Activated CD8-positive, alpha-beta memory T cell treated with anti-CD3 and anti-CD28 coated beads, Interleukin-2, amount 10 ng/mL, durations not matched to agents 7 days and 5 days (primary cell): ENCODE measurements around the gene CTDP1. TPM values are rescaled to one million over a fixed set of nuclear protein-coding genes. Genes with fewer than 3 reads are reported as not detected.

ENCODE experiments used
- ATAC-seq: fragments of 150-1000 bp; cut with Tn5 transposase; one replicate; pipeline ENCODE4 v1.10.0; 2021; ENCODE audit warnings: moderate library complexity
- CTCF ChIA-PET: fragments of 350-600 bp; sonication (Branson Sonifier 250); formaldehyde crosslinking; loops from one replicate; lab custom pipeline; 2021; ENCODE audit warnings: antibody characterized with exemption; lab: Charles Lee
- DNase-seq: peaks from one replicate; pipeline ENCODE4 v3.0.0-alpha.2; 2020
- H3K27ac Mint-ChIP-seq: one replicate; pipeline ENCODE4 v1.8.0; 2021; ENCODE audit warnings: mild to moderate bottlenecking, mixed read lengths
- H3K27me3 Mint-ChIP-seq: one replicate; pipeline ENCODE4 v1.8.0; 2021; ENCODE audit warnings: mixed read lengths
- H3K36me3 Mint-ChIP-seq: one replicate; pipeline ENCODE4 v1.8.0; 2021; ENCODE audit warnings: mild to moderate bottlenecking, mixed read lengths
- H3K4me1 Mint-ChIP-seq: one replicate; pipeline ENCODE4 v1.8.0; 2021; ENCODE audit warnings: mixed read lengths
- H3K4me3 Mint-ChIP-seq: one replicate; pipeline ENCODE4 v1.8.0; 2021; ENCODE audit warnings: mild to moderate bottlenecking, moderate library complexity, mixed read lengths
- H3K9me3 Mint-ChIP-seq: one replicate; pipeline ENCODE4 v1.8.0; 2022; ENCODE audit warnings: low read depth, mixed read lengths
- total RNA-seq, 2 experiments: library from RNA; stranded (reverse); gene quantifications; one replicate each; pipeline ENCODE4 v1.2.3, GENCODE V29; 2021

The CTDP1 gene
- total RNA-seq, 2 experiments from 2014 or later = 38.4 to 39.7 TPM

- Mint-ChIP-seq H3K4me3 (no peak overlapping the region), H3K27me3 (no peaks in the 10 kb centered on the region), H3K27ac (no peak overlapping the region), H3K36me3 (peaks cover 69% of the 10 kb centered on the region), H3K4me1 (peaks cover 26% of the 10 kb centered on the region), H3K9me3 (no peaks in the 10 kb centered on the region)
- CTCF ChIA-PET = no interaction called here
- DNase-seq = no peak
- ATAC-seq = no peak
Observed at GRCh38 chr18:79705272-79705671, 25.7 kb downstream of the CTDP1 start.

GRCh38 chr18:79706006-79706405, 26.4 kb downstream of the CTDP1 start:
- DNase-seq (no peak), ATAC-seq (no peak)
- CTCF ChIA-PET = no interaction called here
- Mint-ChIP-seq H3K4me1 (peaks cover 26% of the 10 kb centered on the region), H3K27me3 (no peaks in the 10 kb centered on the region), H3K4me3 (no peak overlapping the region), H3K9me3 (no peaks in the 10 kb centered on the region), H3K36me3 (peaks cover 68% of the 10 kb centered on the region), H3K27ac (no peak overlapping the region)

GRCh38 chr18:79706658-79707057, 27.1 kb downstream of the CTDP1 start:
- DNase-seq (no peak), ATAC-seq (no peak)
- H3K4me1 Mint-ChIP-seq = peaks cover 26% of the 10 kb centered on the region
- H3K27ac Mint-ChIP-seq = peak overlapping the region; percentile 13
- H3K36me3 Mint-ChIP-seq = peaks cover 69% of the 10 kb centered on the region
- no peaks in the 10 kb centered on the region for H3K27me3 Mint-ChIP-seq
- no peaks in the 10 kb centered on the region for H3K9me3 Mint-ChIP-seq
- no peak overlapping the region for H3K4me3 Mint-ChIP-seq
- CTCF ChIA-PET = no interaction called here

- Mint-ChIP-seq H3K27ac (no peak overlapping the region), H3K27me3 (no peaks in the 10 kb centered on the region), H3K9me3 (no peaks in the 10 kb centered on the region), H3K4me1 (peaks cover 26% of the 10 kb centered on the region), H3K4me3 (no peak overlapping the region), H3K36me3 (peaks cover 68% of the 10 kb centered on the region)
- CTCF ChIA-PET = no interaction called here
- no peak for ATAC-seq
- no peak for DNase-seq
Observed at GRCh38 chr18:79707239-79707638, 27.6 kb downstream of the CTDP1 start.

- no peak overlapping the region for H3K27ac Mint-ChIP-seq
- H3K4me3 Mint-ChIP-seq = no peak overlapping the region
- H3K4me1 Mint-ChIP-seq = peaks cover 26% of the 10 kb centered on the region
- ATAC-seq (no peak), DNase-seq (no peak)
- H3K9me3 Mint-ChIP-seq = no peaks in the 10 kb centered on the region
- H3K27me3 Mint-ChIP-seq = no peaks in the 10 kb centered on the region
- CTCF ChIA-PET = interaction anchor here (1.1 kb wide), 1 partner anchor 17 kb away, joined by 3 read pairs; no protein-coding TSS in a partner anchor
- H3K36me3 Mint-ChIP-seq = peaks cover 72% of the 10 kb centered on the region
Observed at GRCh38 chr18:79707671-79708070, 28.1 kb downstream of the CTDP1 start.

GRCh38 chr18:79708412-79708811, 28.8 kb downstream of the CTDP1 start:
- Mint-ChIP-seq H3K36me3 (peaks cover 76% of the 10 kb centered on the region), H3K4me1 (peaks cover 26% of the 10 kb centered on the region), H3K27ac (peak overlapping the region; percentile 54), H3K4me3 (no peak overlapping the region), H3K9me3 (no peaks in the 10 kb centered on the region), H3K27me3 (no peaks in the 10 kb centered on the region)
- DNase-seq = peak; percentile 69
- CTCF ChIA-PET = interaction anchor here (1.1 kb wide), 1 partner anchor 18 kb away, joined by 3 read pairs; no protein-coding TSS in a partner anchor
- peak; percentile 56 for ATAC-seq

- H3K27me3 Mint-ChIP-seq = no peaks in the 10 kb centered on the region
- no peak overlapping the region for H3K4me3 Mint-ChIP-seq
- peaks cover 21% of the 10 kb centered on the region for H3K4me1 Mint-ChIP-seq
- DNase-seq (no peak), ATAC-seq (no peak)
- H3K9me3 Mint-ChIP-seq = no peaks in the 10 kb centered on the region
- H3K36me3 Mint-ChIP-seq = peaks cover 67% of the 10 kb centered on the region
- CTCF ChIA-PET = no interaction called here
- no peak overlapping the region for H3K27ac Mint-ChIP-seq
Observed at GRCh38 chr18:79712206-79712857, 32.7 kb downstream of the CTDP1 start.

GRCh38 chr18:79713341-79713740, 33.7 kb downstream of the CTDP1 start:
- ATAC-seq (no peak), DNase-seq (no peak)
- Mint-ChIP-seq H3K4me3 (no peak overlapping the region), H3K4me1 (peaks cover 11% of the 10 kb centered on the region), H3K27ac (no peak overlapping the region), H3K9me3 (no peaks in the 10 kb centered on the region), H3K27me3 (no peaks in the 10 kb centered on the region), H3K36me3 (peaks cover 64% of the 10 kb centered on the region)
- CTCF ChIA-PET = no interaction called here

- Mint-ChIP-seq H3K27ac (no peak overlapping the region), H3K4me3 (no peak overlapping the region), H3K27me3 (no peaks in the 10 kb centered on the region), H3K9me3 (peaks cover 8% of the 10 kb centered on the region), H3K4me1 (peaks cover 4% of the 10 kb centered on the region), H3K36me3 (peaks cover 72% of the 10 kb centered on the region)
- DNase-seq (no peak), ATAC-seq (no peak)
- CTCF ChIA-PET = no interaction called here
Observed at GRCh38 chr18:79714531-79715240, 35.1 kb downstream of the CTDP1 start.

- Mint-ChIP-seq H3K4me1 (peaks cover 4% of the 10 kb centered on the region), H3K9me3 (peaks cover 11% of the 10 kb centered on the region), H3K36me3 (peaks cover 74% of the 10 kb centered on the region), H3K27me3 (no peaks in the 10 kb centered on the region), H3K4me3 (no peak overlapping the region), H3K27ac (no peak overlapping the region)
- no peak for ATAC-seq
- no peak for DNase-seq
- CTCF ChIA-PET = no interaction called here
Observed at GRCh38 chr18:79715280-79715679, 35.7 kb downstream of the CTDP1 start.

- Mint-ChIP-seq H3K27me3 (no peaks in the 10 kb centered on the region), H3K36me3 (peaks cover 73% of the 10 kb centered on the region), H3K27ac (no peak overlapping the region), H3K4me3 (no peak overlapping the region), H3K4me1 (peaks cover 4% of the 10 kb centered on the region), H3K9me3 (peaks cover 11% of the 10 kb centered on the region)
- ATAC-seq = no peak
- CTCF ChIA-PET = no interaction called here
- DNase-seq = no peak
Observed at GRCh38 chr18:79717059-79717458, 37.5 kb downstream of the CTDP1 start.

- Mint-ChIP-seq H3K27me3 (no peaks in the 10 kb centered on the region), H3K27ac (no peak overlapping the region), H3K4me1 (peaks cover 4% of the 10 kb centered on the region), H3K4me3 (no peak overlapping the region), H3K36me3 (peaks cover 75% of the 10 kb centered on the region), H3K9me3 (peaks cover 11% of the 10 kb centered on the region)
- CTCF ChIA-PET = no interaction called here
- ATAC-seq (no peak), DNase-seq (no peak)
Observed at GRCh38 chr18:79717555-79718074, 38.0 kb downstream of the CTDP1 start.

- Mint-ChIP-seq H3K27me3 (no peaks in the 10 kb centered on the region), H3K9me3 (peaks cover 11% of the 10 kb centered on the region), H3K4me1 (peaks cover 4% of the 10 kb centered on the region), H3K36me3 (peaks cover 74% of the 10 kb centered on the region), H3K27ac (no peak overlapping the region), H3K4me3 (no peak overlapping the region)
- CTCF ChIA-PET = no interaction called here
- no peak for ATAC-seq
- no peak for DNase-seq
Observed at GRCh38 chr18:79718126-79718525, 38.5 kb downstream of the CTDP1 start.
